Measurements from ENCODE around the gene PAQR6. TPM values are rescaled to one million over a fixed set of nuclear protein-coding genes. Genes with fewer than 3 reads are reported as not detected.

The PAQR6 gene
- total RNA-seq, 1 experiment from 2014 or later, result 0.32 TPM

DNA sequence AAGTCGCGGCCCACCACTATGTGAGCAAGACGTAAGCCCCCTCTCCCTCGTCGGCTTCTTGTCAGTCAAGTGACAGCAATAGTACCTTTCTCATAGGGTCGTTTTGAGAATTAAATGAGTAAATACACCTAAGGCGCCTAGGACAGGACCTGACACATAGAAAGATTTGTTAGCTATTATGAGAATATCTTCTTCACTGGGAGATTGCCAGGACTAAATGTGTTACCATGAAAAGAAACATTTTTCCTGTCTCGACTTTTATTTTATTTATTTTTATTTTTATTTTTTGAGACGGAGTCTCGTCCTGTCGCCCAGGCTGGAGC lies 34.3 kb downstream of the PAQR6 start:
- H3K27me3 ChIP-seq (replicated peaks), result no peaks in the 10 kb centered on the region
- peaks cover 15% of the 10 kb centered on the region for H3K4me1 ChIP-seq (replicated peaks)
- no peak for DNase-seq (ENCODE audit: low read depth in 1 of 2, low spot score in 2 of 2)
- H3K36me3 ChIP-seq, result peaks cover 52% of the 10 kb centered on the region
- H3K4me3 ChIP-seq, result peak overlapping the region; percentile 76
- peak overlapping the region; percentile 95 for H3K27ac ChIP-seq
- H3K9me3 ChIP-seq (replicated peaks), result no peaks in the 10 kb centered on the region

- no peaks in the 10 kb centered on the region for H3K27me3 ChIP-seq (replicated peaks)
- no peaks in the 10 kb centered on the region for H3K9me3 ChIP-seq (replicated peaks)
- DNase-seq (ENCODE audit: low read depth in 1 of 2, low spot score in 2 of 2), result peak; percentile 97 to 99
- H3K4me3 ChIP-seq, result peak within 1 kb of the TSS; percentile 76
- peaks cover 56% of the 10 kb centered on the region for H3K36me3 ChIP-seq
- H3K27ac ChIP-seq, result peak within 1 kb of the TSS; percentile 95
- peaks cover 15% of the 10 kb centered on the region for H3K4me1 ChIP-seq (replicated peaks)
Measured at GRCh38 chr1:156212833-156213643, 34.8 kb downstream of the PAQR6 start, which contains the start of gene PMF1. Gene PMF1, plus strand, starts transcription at chr1:156213007. Its CDS starts 9 bp downstream, at chr1:156213016.

DNA sequence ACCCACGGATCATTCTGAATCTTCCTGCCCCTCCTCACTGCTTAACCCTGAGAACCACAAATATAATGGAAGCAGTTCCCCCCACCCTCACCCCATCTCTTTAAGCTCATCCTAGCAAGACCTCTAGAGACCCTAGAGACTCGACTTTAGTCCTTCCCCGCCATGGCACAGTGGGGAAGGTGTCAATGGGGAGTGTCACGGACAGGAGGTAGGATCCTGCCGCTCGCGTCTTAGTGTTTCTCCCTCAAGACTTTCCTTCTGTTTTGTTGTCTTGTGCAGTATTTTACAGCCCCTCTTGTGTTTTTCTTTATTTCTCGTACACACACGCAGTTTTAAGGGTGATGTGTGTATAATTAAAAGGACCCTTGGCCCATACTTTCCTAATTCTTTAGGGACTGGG lies 35.7 kb downstream of the PAQR6 start:
- Histone ChIP-seq H3K36me3 (peaks cover 65% of the 10 kb centered on the region), H3K4me3 (peak overlapping the region; percentile 76), H3K27ac (peak overlapping the region; percentile 95), H3K27me3 (replicated peaks) (no peaks in the 10 kb centered on the region), H3K9me3 (replicated peaks) (no peaks in the 10 kb centered on the region), H3K4me1 (replicated peaks) (peaks cover 15% of the 10 kb centered on the region)
- no peak for DNase-seq (ENCODE audit: low read depth in 1 of 2, low spot score in 2 of 2)

- H3K36me3 ChIP-seq, result peaks cover 72% of the 10 kb centered on the region
- H3K27ac ChIP-seq, result no peak overlapping the region
- DNase-seq (ENCODE audit: low read depth in 1 of 2, low spot score in 2 of 2), result no peak
Measured at GRCh38 chr1:156211243-156211642, 36.6 kb downstream of the PAQR6 start.

GRCh38 chr1:156204686-156205085 lies 43.2 kb downstream of the PAQR6 start:
- no peak overlapping the region for H3K4me3 ChIP-seq
- H3K9me3 ChIP-seq (replicated peaks), result no peaks in the 10 kb centered on the region
- no peak overlapping the region for H3K27ac ChIP-seq
- peaks cover 9% of the 10 kb centered on the region for H3K4me1 ChIP-seq (replicated peaks)
- peaks cover 78% of the 10 kb centered on the region for H3K36me3 ChIP-seq
- H3K27me3 ChIP-seq (replicated peaks), result no peaks in the 10 kb centered on the region
- DNase-seq (ENCODE audit: low read depth in 1 of 2, low spot score in 2 of 2), result no peak

More at GRCh38 chr1:156211243-156211642, 36.6 kb downstream of the PAQR6 start:
- Histone ChIP-seq H3K4me1 (replicated peaks) (peaks cover 15% of the 10 kb centered on the region), H3K27me3 (replicated peaks) (no peaks in the 10 kb centered on the region), H3K4me3 (no peak overlapping the region), H3K9me3 (replicated peaks) (no peaks in the 10 kb centered on the region)

DNA sequence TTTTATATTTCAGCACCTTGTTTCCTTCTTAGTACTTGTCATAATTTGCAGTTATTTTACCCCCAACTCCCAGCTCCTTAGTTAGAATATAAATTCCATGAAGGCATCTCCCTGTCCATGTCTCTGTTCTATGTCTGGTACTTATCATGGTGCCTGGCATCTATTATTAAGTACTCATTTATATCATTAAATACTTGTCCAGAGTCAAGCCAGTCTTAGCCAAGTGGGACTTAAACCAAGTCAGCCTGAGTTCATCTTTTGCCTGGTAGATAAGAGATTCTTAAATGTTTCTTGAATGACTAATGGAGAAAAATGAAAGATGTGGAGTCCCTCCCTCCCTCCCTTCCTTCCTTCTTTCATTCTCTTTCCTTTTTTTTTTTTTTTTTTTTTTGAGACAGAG lies 44.5 kb downstream of the PAQR6 start:
- DNase-seq (ENCODE audit: low read depth in 1 of 2, low spot score in 2 of 2), result no peak
- H3K4me3 ChIP-seq, result no peak overlapping the region
- H3K27me3 ChIP-seq (replicated peaks), result no peaks in the 10 kb centered on the region
- H3K9me3 ChIP-seq (replicated peaks), result no peaks in the 10 kb centered on the region
- H3K4me1 ChIP-seq (replicated peaks), result peaks cover 9% of the 10 kb centered on the region
- 0 out of 2 replicates have a peak overlapping the region, but pooled peaks have one; percentile 29 for H3K27ac ChIP-seq
- peaks cover 74% of the 10 kb centered on the region for H3K36me3 ChIP-seq

- H3K9me3 ChIP-seq (replicated peaks), result no peaks in the 10 kb centered on the region
- no peak for DNase-seq (ENCODE audit: low read depth in 1 of 2, low spot score in 2 of 2)
- no peaks in the 10 kb centered on the region for H3K27me3 ChIP-seq (replicated peaks)
- H3K4me1 ChIP-seq (replicated peaks), result peaks cover 9% of the 10 kb centered on the region
- no peak overlapping the region for H3K4me3 ChIP-seq
- peaks cover 63% of the 10 kb centered on the region for H3K36me3 ChIP-seq
- no peak overlapping the region for H3K27ac ChIP-seq
Measured at GRCh38 chr1:156200044-156200443, 47.8 kb downstream of the PAQR6 start.

DNA sequence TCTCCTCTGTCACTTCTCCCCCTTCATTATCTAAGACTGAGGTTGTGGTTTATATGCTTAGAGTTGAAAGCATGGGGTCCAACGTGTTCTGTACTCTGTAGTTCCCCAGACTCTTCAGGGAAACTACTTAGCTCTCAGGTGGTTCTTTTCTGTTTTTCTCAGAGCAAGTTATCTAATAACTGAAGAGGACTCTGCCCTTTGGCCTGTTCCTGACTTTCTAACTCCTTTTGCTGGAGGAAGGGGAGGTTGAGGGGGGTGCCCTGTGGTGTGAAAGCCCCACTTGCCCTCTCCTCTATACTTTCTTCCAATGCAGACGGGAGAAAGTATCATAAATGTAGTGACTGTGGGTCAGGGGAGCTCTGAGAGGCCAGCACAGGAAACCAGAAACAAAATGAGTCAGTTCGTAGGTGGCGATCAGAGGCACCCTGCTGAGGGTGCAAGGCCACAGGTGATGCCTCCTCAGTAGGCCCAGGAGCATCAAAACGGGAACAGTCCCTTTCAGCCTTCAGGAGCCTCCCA lies 49.0 kb downstream of the PAQR6 start:
- Histone ChIP-seq H3K9me3 (replicated peaks) (no peaks in the 10 kb centered on the region), H3K4me3 (no peak overlapping the region), H3K27ac (no peak overlapping the region), H3K27me3 (replicated peaks) (no peaks in the 10 kb centered on the region), H3K36me3 (peaks cover 53% of the 10 kb centered on the region), H3K4me1 (replicated peaks) (peaks cover 13% of the 10 kb centered on the region)
- no peak for DNase-seq (ENCODE audit: low read depth in 1 of 2, low spot score in 2 of 2)

GRCh38 chr1:156196445-156196844 lies 51.4 kb downstream of the PAQR6 start:
- no peak for DNase-seq (ENCODE audit: low read depth in 1 of 2, low spot score in 2 of 2)
- H3K27me3 ChIP-seq (replicated peaks), result no peaks in the 10 kb centered on the region
- peaks cover 7% of the 10 kb centered on the region for H3K4me1 ChIP-seq (replicated peaks)
- no peak overlapping the region for H3K27ac ChIP-seq
- no peak overlapping the region for H3K4me3 ChIP-seq
- H3K9me3 ChIP-seq (replicated peaks), result no peaks in the 10 kb centered on the region
- H3K36me3 ChIP-seq, result peaks cover 34% of the 10 kb centered on the region

DNA sequence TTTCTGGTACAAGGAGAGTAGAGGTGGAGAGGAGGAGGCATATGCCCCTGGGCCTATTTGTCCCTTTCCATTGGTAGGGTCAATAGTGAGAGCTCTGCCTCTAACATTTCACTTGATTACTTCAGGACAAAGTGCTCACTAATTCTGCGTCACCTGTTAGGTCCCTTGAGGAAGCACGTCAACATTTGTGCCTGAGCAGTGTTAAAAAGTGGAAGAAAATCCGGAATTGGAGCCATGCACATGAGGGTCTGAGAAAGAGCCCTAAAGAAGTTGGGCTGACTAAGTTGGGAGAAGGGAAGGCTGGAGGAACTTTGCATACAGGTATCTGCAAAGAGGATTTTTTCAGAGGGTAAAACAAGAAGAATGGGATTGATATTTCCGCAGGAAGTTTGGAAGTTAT lies 52.0 kb downstream of the PAQR6 start:
- H3K4me1 ChIP-seq (replicated peaks), result peaks cover 7% of the 10 kb centered on the region
- DNase-seq (ENCODE audit: low read depth in 1 of 2, low spot score in 2 of 2), result no peak
- no peak overlapping the region for H3K27ac ChIP-seq
- no peaks in the 10 kb centered on the region for H3K27me3 ChIP-seq (replicated peaks)
- H3K9me3 ChIP-seq (replicated peaks), result no peaks in the 10 kb centered on the region
- peaks cover 28% of the 10 kb centered on the region for H3K36me3 ChIP-seq
- H3K4me3 ChIP-seq, result no peak overlapping the region

DNA sequence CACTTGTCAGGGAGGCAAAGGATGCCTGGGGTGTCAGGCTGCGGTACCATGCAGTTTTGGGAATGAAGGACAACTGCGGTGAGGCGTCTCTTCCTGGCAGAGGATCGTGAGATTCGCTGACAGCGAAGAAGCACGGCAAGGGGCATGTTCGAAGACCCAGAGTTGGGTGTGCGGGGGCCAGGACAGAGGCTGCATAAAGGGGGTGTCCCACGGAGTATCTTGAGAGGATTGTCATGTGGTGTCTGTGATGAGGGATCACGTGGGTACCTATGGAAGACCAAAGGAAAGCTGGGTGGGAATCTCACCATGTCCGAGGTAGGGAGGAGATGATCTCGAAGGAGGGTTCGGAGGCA lies 53.6 kb downstream of the PAQR6 start:
- H3K36me3 ChIP-seq, result peaks cover 17% of the 10 kb centered on the region
- peak overlapping the region; percentile 64 for H3K4me3 ChIP-seq
- H3K9me3 ChIP-seq (replicated peaks), result no peaks in the 10 kb centered on the region
- H3K27ac ChIP-seq, result no peak overlapping the region
- H3K27me3 ChIP-seq (replicated peaks), result no peaks in the 10 kb centered on the region
- DNase-seq (ENCODE audit: low read depth in 1 of 2, low spot score in 2 of 2), result no peak
- H3K4me1 ChIP-seq (replicated peaks), result peaks cover 7% of the 10 kb centered on the region

- Histone ChIP-seq H3K27me3 (replicated peaks) (no peaks in the 10 kb centered on the region), H3K27ac (peak within 1 kb of the TSS; percentile 87), H3K9me3 (replicated peaks) (no peaks in the 10 kb centered on the region), H3K4me1 (replicated peaks) (peaks cover 7% of the 10 kb centered on the region), H3K36me3 (peaks cover 14% of the 10 kb centered on the region), H3K4me3 (peak within 1 kb of the TSS; percentile 64)
- DNase-seq (ENCODE audit: low read depth in 1 of 2, low spot score in 2 of 2), result peak; percentile 98
Measured at GRCh38 chr1:156193488-156194299, 54.2 kb downstream of the PAQR6 start, which contains the start of gene SLC25A44. Gene SLC25A44, plus strand, starts transcription at chr1:156194104. Its CDS starts 5,744 bp downstream, at chr1:156199848.
